Activated CD4-positive, CD25-positive, alpha-beta regulatory T cell treated with anti-CD3 and anti-CD28 coated beads, Interleukin-2, amount 50 U/mL, for 16 hours (primary cell): Measurements from ENCODE around the gene OTUB1.
A peak's percentile ranks its signal among the peaks of the same experiment; 100 is the strongest.

Source experiments
- DNase-seq: peaks from one replicate; pipeline ENCODE4 v3.0.0-alpha.2; 2020; ENCODE audit warnings: low read depth, low spot score

Gene OTUB1

GRCh38 chr11:63974259-63975143, 11.7 kb upstream of the OTUB1 start, which contains the start of gene COX8A:
COX8A (plus strand) TSS chr11:63974620; CDS start chr11:63974681, 61 bp downstream.
- DNase-seq: peak; percentile 95

GRCh38 chr11:63978551-63979239, 7.5 kb upstream of the OTUB1 start:
- DNase-seq: no peak

- no peak for DNase-seq
Observed at GRCh38 chr11:63979426-63979825, 6.8 kb upstream of the OTUB1 start.

GRCh38 chr11:63985812-63986155, 454 bp upstream of the OTUB1 start:
- DNase-seq: peak; percentile 46

- DNase-seq: no peak
Observed at GRCh38 chr11:63986932-63987513, 785 bp downstream of the OTUB1 start.

- no peak for DNase-seq
Observed at GRCh38 chr11:63991558-63991957, 5.3 kb downstream of the OTUB1 start.

- no peak for DNase-seq
Observed at GRCh38 chr11:63993100-63993499, 6.9 kb downstream of the OTUB1 start.

- no peak for DNase-seq
Observed at GRCh38 chr11:63993993-63994392, 7.8 kb downstream of the OTUB1 start.

GRCh38 chr11:63996512-63996911, 10.3 kb downstream of the OTUB1 start:
- no peak for DNase-seq

- no peak for DNase-seq
Observed at GRCh38 chr11:63997104-63997700, 11.0 kb downstream of the OTUB1 start.

GRCh38 chr11:63997801-63998337, 11.6 kb downstream of the OTUB1 start:
- DNase-seq: no peak

GRCh38 chr11:63998558-63999348, 12.5 kb downstream of the OTUB1 start:
- no peak for DNase-seq

- DNase-seq: no peak
Observed at GRCh38 chr11:63999349-64000025, 13.2 kb downstream of the OTUB1 start.

GRCh38 chr11:64000026-64000739, 13.9 kb downstream of the OTUB1 start:
- DNase-seq: peak; percentile 30

GRCh38 chr11:64000740-64001483, 14.7 kb downstream of the OTUB1 start:
- DNase-seq: no peak

- no peak for DNase-seq
Observed at GRCh38 chr11:64001484-64002420, 15.5 kb downstream of the OTUB1 start.

- DNase-seq: no peak
Observed at GRCh38 chr11:64003807-64004589, 17.8 kb downstream of the OTUB1 start.
